SKM-1 (cell line): ENCODE data around the gene LARP4B.

Experiments
- DNase-seq: peaks from one replicate; lab custom pipeline; 2025; ENCODE audit not compliant: unreplicated experiment; lab: John Stamatoyannopoulos, UW

Gene LARP4B

DNA sequence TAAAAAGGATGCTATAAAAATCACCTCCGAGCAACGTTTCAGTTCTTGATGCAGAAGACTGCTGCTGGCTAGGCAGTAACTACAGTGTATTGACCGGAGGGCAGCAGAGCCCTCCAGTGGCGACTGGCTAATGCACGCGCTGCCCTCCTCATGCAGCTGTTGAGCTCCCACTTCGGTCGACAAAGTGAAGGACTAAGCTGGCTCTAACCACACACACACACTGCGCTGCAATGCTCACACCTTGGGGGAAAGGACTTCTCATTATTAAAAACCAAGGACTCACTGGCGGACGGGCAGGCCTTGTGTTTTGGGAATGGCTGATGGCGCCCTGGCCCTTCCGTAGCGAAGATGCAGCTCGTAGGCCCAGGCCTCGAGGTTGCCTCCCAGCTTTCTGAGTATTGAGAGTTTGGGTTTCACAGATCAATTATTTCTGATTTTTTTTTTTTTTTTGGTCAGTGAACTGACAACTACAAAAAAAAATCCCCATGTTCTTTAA, 121.1 kb downstream of the LARP4B start:
- DNase-seq = no peak

DNA sequence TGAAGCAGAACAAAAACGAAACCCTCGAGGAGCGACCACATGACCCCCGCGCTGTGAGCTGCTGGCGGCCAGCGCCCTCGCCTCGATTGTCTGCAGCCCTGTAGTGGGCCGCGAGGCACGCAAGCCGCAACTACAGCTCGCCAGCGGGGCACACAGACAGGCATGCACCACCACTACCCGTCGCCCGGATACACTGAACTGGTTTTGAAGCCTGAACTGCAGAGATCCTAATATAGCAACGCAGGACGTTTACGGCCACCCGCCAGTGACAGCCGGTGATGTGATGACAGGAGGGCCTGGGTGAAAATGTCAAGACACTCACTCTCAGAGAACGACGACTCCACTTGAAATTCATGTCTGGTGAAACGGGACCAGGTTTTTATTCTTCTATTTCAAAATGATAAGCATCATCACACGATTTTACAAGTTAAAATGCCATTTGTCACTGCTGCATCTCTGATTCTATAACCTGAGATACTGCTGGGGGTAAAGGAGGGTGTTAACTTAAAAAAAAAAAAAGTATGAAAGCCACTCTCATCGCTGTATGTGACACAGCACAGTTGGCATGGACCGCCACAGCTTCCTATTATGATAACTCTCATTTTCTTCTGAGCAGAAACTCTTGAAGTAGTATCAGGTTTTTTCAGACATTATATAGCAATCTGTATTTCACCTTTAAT, 121.7 kb downstream of the LARP4B start:
- DNase-seq = no peak

DNA sequence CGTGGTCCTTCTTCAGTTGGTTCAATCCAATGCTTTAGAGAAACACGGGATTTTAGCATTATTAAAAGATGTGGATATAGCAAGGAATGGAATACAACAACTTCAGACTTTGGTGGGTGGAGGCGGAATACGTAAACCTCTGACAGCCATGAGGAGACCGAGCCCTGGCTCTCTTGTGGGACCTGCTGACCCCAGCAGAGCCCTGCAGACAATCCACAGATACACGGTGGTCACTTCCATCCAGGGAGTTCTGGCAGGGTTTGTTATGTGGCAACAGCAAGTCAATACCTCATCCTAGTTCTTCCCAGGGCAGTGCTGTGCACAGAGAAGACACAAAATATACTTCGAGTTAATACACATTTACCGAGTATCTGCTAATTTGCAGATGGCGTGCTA, 123.5 kb downstream of the LARP4B start:
- no peak for DNase-seq

DNA sequence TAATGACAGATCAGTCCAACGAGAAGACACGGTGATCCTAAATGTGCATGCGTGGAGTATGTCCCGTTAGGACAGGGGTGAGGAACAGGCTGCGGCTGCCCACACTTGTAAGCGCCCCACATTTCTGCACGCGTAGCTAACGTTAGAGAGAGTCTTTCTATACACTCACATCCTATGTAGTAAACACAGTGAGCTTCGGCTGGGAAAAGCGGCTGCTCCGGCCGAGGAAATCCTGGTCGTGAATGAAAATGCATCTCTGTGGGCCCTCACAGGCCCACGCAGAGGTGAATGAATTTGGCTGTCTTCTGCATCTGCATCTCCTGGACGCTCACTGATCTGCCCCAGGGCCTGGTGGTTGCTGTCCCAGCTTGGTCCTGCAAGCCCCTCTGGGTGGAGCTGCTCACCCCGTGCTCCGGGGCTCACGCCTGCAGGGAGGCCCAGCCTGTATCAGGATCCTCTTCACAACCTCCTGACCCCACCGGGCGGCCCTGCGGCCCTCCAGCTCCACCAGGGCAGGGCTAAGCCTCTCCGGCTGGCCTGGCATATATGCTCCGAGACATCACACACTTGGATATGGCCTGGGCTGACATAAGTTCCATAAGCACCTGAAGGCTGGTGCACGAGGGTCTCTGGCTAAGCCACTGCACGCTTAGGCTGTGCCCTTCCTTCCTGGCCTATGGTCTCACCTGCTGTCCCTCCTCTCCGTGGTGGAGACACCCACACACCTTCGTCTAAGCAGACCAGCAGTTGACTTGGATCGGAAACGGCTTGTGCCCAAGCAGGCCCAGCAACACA, 124.1 kb downstream of the LARP4B start:
- DNase-seq = no peak

- no peak for DNase-seq
Measured at GRCh38 chr10:806451-807162, 124.9 kb downstream of the LARP4B start.

GRCh38 chr10:805620-806305, 125.7 kb downstream of the LARP4B start:
- no peak for DNase-seq

DNA sequence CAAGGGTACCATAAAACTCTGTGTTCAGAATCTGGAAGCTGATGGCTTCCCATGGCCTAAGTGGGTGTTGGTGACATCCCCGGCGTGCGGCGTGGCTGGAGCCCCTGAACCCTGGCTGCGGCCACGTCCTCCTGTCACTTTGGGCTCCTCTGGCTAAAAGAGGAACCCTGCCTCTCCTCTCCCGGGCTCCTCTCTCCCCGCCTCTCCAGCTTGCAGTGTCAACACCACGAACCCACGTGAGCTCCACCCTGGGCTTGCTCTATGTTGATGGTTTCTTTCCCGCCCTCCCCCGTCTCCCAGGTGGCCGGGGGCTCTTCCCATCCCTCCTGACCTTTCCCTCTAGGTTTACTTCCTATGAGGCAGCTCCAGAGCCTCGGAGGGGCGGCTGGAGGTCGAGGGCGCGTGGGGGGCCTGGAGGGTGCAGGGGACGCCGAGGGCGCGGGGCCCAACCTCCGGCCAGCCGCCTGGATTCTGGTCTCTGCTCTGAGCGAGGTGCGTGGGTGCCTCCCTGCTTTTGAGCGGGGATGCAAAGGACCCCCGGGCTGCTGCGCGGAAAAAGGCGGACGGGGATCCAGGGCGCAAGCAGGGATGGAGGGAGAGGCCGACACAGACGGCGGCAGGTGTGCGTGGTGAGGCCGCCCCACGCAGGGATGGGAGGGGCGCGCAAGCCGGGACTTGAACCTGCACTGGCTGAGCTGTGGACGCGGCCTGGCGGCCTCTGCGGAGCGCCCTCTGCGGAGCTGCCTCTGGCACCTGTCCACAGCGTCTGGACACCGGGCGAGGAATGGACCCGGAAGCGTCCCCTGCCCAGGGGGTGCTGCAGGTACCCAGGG, 126.5 kb downstream of the LARP4B start:
- DNase-seq = peak; percentile 5

DNA sequence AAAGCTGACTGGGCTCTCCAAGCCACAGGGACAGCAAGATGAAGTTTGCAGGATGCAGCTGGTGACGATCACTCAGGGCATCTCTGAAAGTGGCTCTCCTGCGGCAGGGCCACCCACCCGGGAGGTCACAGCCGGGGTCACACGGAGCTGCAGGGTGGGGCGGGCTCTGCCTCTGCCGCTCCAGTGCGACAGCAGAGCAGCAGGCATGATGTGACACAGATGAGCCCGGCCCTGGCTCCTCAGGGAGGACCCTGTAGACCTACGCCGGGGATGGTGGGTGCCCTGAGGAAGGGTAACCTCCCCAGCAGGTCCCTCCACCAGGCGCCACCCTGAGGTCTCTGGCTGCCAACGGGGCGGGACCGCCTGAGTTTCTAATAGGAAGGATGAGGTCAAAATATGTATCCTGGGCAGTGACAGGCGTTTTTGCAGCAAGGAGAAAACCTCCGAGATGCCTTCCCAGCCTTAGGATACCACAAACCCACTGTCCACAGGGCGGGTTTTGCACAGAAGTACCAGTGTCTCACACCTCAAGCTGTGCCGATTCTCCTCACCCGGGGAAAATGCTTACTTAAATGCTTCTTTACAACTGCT, 127.2 kb downstream of the LARP4B start:
- DNase-seq = no peak

DNA sequence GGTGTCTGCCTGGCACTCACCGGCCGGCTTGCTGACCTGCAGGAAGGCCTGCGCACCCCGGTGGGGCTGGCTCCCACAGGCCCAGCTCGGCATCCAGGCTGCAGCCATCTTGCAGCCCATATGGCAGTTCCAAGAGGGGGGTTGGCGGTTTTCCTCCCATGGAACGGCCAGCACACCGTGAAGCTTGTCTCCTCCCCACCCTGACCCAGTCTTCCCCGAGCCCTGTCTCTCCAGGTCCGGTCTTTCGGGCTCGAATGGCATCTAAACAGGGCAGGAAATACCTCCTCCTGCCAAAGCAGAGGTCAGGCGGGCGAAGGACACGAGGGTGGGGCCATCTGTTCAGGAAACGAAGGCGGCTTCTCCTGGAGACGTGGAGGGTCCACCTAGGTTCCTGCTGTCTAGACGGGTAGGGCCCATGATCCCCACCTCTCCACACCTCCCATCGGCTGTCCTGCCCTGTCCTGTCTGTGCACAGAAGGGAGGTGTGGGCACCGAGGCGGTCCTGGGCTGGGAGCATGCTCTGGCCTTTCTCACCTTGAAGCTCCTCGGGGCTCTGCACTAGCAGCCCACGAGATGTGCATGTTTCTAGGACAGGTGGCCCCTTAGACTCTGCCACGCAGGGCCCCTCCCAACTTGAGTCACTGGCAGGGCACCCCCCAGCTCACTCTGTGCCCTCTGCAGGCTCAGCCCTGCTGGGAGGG, 128.3 kb downstream of the LARP4B start:
- DNase-seq = no peak

DNA sequence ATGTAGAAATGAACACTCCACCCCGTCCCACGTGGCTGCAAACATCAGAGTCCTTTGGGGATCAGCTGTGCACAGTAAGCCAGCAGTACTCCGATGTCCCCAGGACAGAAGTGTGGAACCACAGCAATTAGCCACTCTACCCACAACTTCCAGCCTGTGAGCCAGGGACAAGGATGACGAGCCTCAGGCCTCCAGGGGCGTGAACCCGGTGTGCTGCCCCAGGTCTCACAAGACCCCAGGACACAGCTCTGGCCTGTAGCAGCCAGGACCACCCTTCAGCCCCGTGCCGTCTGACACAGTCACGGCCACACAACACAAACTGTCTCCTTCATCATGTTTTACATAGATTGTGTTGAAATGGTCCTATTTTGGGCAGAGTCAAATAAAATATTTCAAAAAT, 129.0 kb downstream of the LARP4B start:
- no peak for DNase-seq

DNA sequence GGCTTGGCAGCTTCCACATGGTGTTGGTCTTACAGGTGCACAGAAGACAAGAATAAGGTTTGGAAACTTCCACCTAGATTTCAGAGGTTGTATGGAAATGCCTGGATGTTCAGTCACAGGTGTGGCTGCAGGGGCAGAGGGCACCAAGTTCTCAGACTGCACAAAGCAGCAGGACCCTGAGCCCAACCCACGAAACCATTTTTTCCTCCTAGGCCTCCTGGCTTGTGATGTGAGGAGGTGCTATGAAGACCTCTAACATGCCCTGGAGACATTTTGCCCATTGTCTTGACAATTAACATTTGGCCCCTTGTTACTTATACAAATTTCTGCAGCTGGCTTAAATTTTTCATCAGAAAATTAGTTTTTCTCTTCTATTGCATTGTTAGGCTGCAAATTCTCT, 134.3 kb downstream of the LARP4B start:
- DNase-seq = no peak

GRCh38 chr10:796233-796632, 135.3 kb downstream of the LARP4B start:
- no peak for DNase-seq

DNA sequence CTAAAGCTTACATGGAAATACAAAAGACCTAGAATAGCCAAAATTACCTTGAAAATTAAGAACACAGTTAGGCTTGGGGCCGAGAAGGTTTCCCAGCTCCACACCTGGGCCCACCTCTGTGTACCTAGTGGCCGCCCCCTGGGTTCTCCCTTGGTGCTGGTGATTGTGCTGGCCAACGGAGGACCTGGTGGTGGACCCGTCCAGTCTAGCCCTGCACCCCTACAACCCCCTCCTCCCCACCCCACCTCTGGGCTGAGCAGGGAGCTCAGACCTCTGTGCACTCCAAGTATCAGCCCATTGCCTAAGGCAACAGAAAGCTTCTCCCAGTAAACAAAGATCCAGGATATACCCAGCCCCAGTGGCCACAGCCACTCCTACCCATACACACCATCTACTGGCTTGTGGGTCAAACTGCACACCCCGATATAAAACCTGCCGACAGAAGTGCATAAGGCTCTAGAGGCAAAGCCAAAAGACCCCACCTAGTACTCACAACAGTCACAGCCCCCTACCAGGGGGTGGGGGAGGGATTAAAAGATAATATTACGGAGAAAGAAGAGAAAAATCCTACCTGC, 137.0 kb downstream of the LARP4B start:
- DNase-seq = no peak

DNA sequence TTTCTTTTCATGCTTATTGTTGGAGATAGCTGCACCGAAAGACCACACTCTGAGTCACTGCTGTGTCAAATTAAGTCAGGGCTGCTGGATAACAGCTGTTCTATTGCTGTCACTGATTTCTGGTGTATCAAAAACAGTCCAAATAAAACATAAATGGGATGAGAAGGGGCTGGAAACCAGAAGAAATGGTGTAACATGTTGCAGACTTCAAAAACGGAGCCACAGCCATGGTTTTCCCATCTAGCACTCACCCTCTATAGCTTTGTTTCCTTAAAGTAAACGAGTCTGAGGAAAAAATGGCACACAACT, 138.8 kb downstream of the LARP4B start:
- no peak for DNase-seq

DNA sequence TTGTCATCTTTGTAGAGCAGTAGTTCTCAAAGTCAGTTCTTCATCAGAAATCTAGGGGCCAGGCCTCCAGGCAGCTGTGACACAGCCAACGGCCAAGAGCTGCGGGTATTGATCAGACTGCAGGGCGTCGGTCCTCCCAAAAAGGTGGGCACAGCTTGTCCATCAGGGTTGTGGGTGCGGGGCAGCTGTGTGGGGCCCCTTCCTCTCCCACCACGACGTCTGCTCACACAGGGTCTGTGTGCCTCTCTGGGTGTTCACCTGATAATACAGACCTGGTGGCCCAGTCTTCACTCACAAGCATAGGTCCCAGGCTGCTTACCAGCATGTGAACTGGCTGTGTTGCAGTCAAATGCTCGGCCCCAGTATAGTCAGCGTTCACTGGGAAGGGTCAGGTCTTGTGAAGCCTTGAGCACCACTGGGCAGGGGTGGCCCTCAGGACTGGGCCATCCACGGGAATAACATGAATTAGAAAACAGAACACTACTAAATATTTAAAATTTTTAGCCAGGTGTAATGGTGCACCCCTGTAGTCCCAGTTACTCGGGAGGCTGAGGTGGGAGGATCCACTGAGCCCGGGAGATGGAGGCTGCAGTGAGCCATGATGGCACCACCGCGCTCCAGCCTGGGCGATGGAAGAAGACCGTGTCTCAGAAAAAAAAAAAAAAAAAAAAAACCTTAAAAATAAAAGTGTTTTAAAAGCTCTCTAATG, 139.3 kb downstream of the LARP4B start:
- no peak for DNase-seq

DNA sequence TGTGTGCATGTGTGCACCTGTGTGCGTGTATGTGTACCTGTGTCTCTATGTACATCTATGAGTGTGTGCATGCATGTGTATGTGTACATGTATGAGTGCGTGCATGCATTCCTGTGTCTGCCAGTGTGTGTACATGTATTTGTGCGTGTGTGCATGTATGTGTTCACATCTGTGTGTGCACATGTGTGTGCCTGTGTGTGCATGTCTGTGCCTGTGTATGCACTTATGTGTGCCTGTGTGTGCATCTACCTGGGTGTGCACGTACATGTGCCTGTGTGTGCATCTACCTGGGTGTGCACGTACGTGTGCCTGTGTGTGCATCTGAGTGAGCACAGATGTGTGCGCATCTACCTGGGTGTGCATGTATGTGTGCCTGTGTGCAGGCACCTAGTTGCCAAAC, 139.9 kb downstream of the LARP4B start:
- no peak for DNase-seq

DNA sequence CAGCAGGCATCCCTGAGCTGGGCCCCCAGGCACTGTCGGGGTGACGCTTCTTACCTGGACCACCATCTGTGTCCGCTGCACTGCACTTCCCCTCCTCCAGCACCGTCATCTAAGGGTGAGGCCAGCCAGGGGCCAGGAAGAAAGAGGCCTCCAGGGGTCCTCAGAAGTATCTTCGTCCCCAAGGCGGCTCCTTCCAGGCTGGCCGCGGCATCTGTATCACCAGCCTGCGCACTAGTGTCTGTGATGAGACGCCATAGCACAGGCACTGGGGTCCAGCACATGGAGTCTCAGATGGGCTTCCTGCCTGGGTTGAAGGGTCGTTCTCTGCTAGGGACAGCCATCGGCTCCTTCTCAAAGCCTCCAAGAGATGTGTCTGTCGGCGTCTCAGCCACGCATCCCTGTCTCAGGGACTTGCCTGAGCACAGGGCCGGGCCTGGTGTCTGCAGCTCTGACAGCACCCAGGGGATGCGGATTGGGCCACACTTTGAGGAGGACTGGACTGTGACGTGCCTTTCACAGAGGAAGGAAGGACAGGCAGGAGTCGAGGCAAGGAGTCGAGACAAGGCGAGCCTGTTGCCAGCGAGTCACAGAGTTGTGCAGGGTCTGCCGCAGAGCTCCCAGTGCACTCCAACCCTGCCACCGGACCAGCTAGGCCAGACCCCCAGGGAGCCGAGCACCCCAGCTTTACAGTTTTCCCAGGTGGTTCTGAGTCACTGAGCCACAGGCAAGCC, 140.5 kb downstream of the LARP4B start:
- no peak for DNase-seq
